ENCODE results near the gene TXNDC2. TPM values are rescaled to one million over a fixed set of nuclear protein-coding genes. Genes with fewer than 3 reads are reported as not detected.
A peak's percentile ranks its signal among the peaks of the same experiment; 100 is the strongest.
"Not testable (repeated sequence)": the region's sequence is repeated elsewhere in the genome, so short reads cannot be mapped to it uniquely, and the experiment has no call there.

TXNDC2 gene
- total and polyA plus RNA-seq, 7 experiments from 2014 or later = 0.07 TPM; not detected in 6

DNA sequence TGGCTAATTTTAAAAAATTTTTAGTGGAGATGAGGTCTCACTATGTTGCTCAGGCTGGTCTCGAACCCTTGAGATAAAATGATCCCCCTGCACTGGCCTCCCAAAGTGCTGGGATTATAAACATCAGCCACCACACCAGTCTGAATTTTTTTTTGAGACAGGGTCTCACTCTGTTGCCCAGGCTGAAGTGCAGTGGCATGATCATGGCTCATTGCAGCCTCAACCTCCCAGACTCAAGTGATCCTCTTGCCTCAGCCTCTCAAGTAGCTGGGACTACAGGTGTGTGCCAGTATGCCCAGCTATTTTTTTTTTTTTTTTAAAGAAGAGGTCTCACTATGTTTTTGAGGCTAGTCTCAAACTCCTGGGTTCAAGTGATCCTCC is 13.8 kb downstream of the TXNDC2 start:
- H3K9me3 ChIP-seq (ENCODE audit: control insufficient read depth in 2 of 3, low read length in 3 of 3); H3K27me3 Mint-ChIP-seq; CTCF ChIA-PET; H3K27ac ChIP-seq (ENCODE audit: low read depth, low read length); H3K4me3 ChIP-seq (ENCODE audit: low read length); H3K9me3 Mint-ChIP-seq; H3K36me3 ChIP-seq (ENCODE audit: control insufficient read depth in 2 of 3, insufficient read depth in 3 of 3, low read length in 3 of 3); H3K4me3 Mint-ChIP-seq; ATAC-seq; H3K4me1 ChIP-seq (ENCODE audit: control insufficient read depth in 2 of 2, insufficient read depth in 2 of 2, low read length in 2 of 2); intact Hi-C loops (cut with micrococcal nuclease); H3K27ac Mint-ChIP-seq; H3K36me3 Mint-ChIP-seq; DNase-seq; H3K27me3 ChIP-seq (ENCODE audit: control insufficient read depth in 2 of 2, insufficient read depth in 2 of 2, low read length in 2 of 2): not testable (repeated sequence)
- peaks cover 0 to 19% (median 0%) of the 10 kb centered on the region in 7 donors for H3K4me1 Mint-ChIP-seq
- POLR2A ChIA-PET = interaction anchor here (0.7 kb wide), 1 partner anchor 38 kb away, joined by 4 read pairs; no protein-coding TSS in a partner anchor

GRCh38 chr18:9900699-9901098 is 14.9 kb downstream of the TXNDC2 start:
- Histone ChIP-seq H3K36me3 (ENCODE audit: control insufficient read depth in 2 of 3, insufficient read depth in 3 of 3, low read length in 3 of 3) (no peaks in the 10 kb centered on the region), H3K4me1 (ENCODE audit: control insufficient read depth in 2 of 2, insufficient read depth in 2 of 2, low read length in 2 of 2) (no peaks in the 10 kb centered on the region), H3K27me3 (ENCODE audit: control insufficient read depth in 2 of 2, insufficient read depth in 2 of 2, low read length in 2 of 2) (no peaks in the 10 kb centered on the region), H3K4me3 (ENCODE audit: low read length) (no peak overlapping the region), H3K27ac (ENCODE audit: low read depth, low read length) (no peak overlapping the region), H3K9me3 (ENCODE audit: control insufficient read depth in 2 of 3, low read length in 3 of 3) (no peaks in the 10 kb centered on the region)
- Mint-ChIP-seq H3K4me3 (no peak overlapping the region), H3K9me3 (peaks cover 0 to 5% (median 0%) of the 10 kb centered on the region in 11 donors), H3K36me3 (no peaks in the 10 kb centered on the region), H3K27ac (peak overlapping the region in 1 of 9 donors; percentile 5), H3K27me3 (peaks cover 3 to 15% (median 6%) of the 10 kb centered on the region in 5 donors), H3K4me1 (peaks cover 0 to 9% (median 0%) of the 10 kb centered on the region in 7 donors)
- ChIA-PET CTCF (no interaction called here), POLR2A (no interaction called here)
- intact Hi-C loops (cut with micrococcal nuclease) = no loop called here
- DNase-seq (no peak), ATAC-seq (no peak)

DNA sequence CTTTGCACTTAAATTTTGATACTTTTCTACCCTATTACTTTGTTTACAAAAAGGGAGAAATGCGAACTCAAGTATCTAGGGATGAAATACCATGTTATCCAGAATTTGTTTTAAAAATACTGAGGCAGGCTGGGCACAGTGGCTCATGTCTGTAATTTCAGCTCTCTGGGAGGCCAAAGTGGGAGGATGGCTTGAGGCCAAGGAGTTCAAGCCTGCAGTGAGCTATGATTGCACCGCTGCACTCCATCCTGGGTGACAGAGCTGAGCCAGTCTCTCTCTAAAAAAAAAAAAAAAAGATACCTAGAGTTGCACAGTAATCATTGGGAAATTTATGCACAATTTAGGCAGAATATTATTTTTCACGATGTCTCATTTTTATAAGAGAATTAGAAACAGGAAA is 15.6 kb downstream of the TXNDC2 start:
- H3K4me3 ChIP-seq (ENCODE audit: low read length) = no peak overlapping the region
- DNase-seq = no peak
- Mint-ChIP-seq H3K27me3 (peaks cover 3 to 17% (median 13%) of the 10 kb centered on the region in 5 donors), H3K27ac (no peak overlapping the region), H3K4me1 (peaks cover 0 to 7% (median 0%) of the 10 kb centered on the region in 7 donors), H3K9me3 (peaks cover 0 to 5% (median 0%) of the 10 kb centered on the region in 11 donors), H3K4me3 (no peak overlapping the region), H3K36me3 (no peaks in the 10 kb centered on the region)
- no peaks in the 10 kb centered on the region for H3K4me1 ChIP-seq (ENCODE audit: control insufficient read depth in 2 of 2, insufficient read depth in 2 of 2, low read length in 2 of 2)
- no peak overlapping the region for H3K27ac ChIP-seq (ENCODE audit: low read depth, low read length)
- H3K9me3 ChIP-seq (ENCODE audit: control insufficient read depth in 2 of 3, low read length in 3 of 3) = no peaks in the 10 kb centered on the region
- POLR2A ChIA-PET = no interaction called here
- H3K36me3 ChIP-seq (ENCODE audit: control insufficient read depth in 2 of 3, insufficient read depth in 3 of 3, low read length in 3 of 3) = no peaks in the 10 kb centered on the region
- intact Hi-C loops (cut with micrococcal nuclease) = no loop called here
- ATAC-seq = no peak
- CTCF ChIA-PET = no interaction called here
- H3K27me3 ChIP-seq (ENCODE audit: control insufficient read depth in 2 of 2, insufficient read depth in 2 of 2, low read length in 2 of 2) = no peaks in the 10 kb centered on the region

GRCh38 chr18:9902264-9902663 is 16.5 kb downstream of the TXNDC2 start:
- intact Hi-C loops (cut with micrococcal nuclease); H3K27ac Mint-ChIP-seq; H3K36me3 ChIP-seq (ENCODE audit: control insufficient read depth in 2 of 3, insufficient read depth in 3 of 3, low read length in 3 of 3); H3K4me3 ChIP-seq (ENCODE audit: low read length); CTCF ChIA-PET; ATAC-seq; H3K27me3 ChIP-seq (ENCODE audit: control insufficient read depth in 2 of 2, insufficient read depth in 2 of 2, low read length in 2 of 2); H3K9me3 ChIP-seq (ENCODE audit: control insufficient read depth in 2 of 3, low read length in 3 of 3); H3K27ac ChIP-seq (ENCODE audit: low read depth, low read length); H3K36me3 Mint-ChIP-seq; H3K4me1 Mint-ChIP-seq; H3K4me3 Mint-ChIP-seq; H3K9me3 Mint-ChIP-seq; H3K4me1 ChIP-seq (ENCODE audit: control insufficient read depth in 2 of 2, insufficient read depth in 2 of 2, low read length in 2 of 2); POLR2A ChIA-PET; DNase-seq: not testable (repeated sequence)
- peaks cover 3 to 21% (median 15%) of the 10 kb centered on the region in 5 donors for H3K27me3 Mint-ChIP-seq

- intact Hi-C loops (cut with micrococcal nuclease) = no loop called here
- Histone ChIP-seq H3K36me3 (ENCODE audit: control insufficient read depth in 2 of 3, insufficient read depth in 3 of 3, low read length in 3 of 3) (no peaks in the 10 kb centered on the region), H3K27ac (ENCODE audit: low read depth, low read length) (no peak overlapping the region), H3K4me1 (ENCODE audit: control insufficient read depth in 2 of 2, insufficient read depth in 2 of 2, low read length in 2 of 2) (no peaks in the 10 kb centered on the region), H3K4me3 (ENCODE audit: low read length) (no peak overlapping the region), H3K9me3 (ENCODE audit: control insufficient read depth in 2 of 3, low read length in 3 of 3) (no peaks in the 10 kb centered on the region), H3K27me3 (ENCODE audit: control insufficient read depth in 2 of 2, insufficient read depth in 2 of 2, low read length in 2 of 2) (no peaks in the 10 kb centered on the region)
- Mint-ChIP-seq H3K4me3 (no peak overlapping the region), H3K27me3 (peaks cover 3 to 25% (median 15%) of the 10 kb centered on the region in 5 donors), H3K9me3 (peaks cover 0 to 5% (median 0%) of the 10 kb centered on the region in 11 donors), H3K27ac (no peak overlapping the region), H3K4me1 (peaks cover 0 to 7% (median 0%) of the 10 kb centered on the region in 7 donors), H3K36me3 (no peaks in the 10 kb centered on the region)
- ATAC-seq (no peak), DNase-seq (no peak)
- ChIA-PET CTCF (no interaction called here), POLR2A (no interaction called here)
These were observed 17.1 kb downstream of the TXNDC2 start for GRCh38 chr18:9902832-9903231.

- POLR2A ChIA-PET = interaction anchor here (1.5 kb wide), 1 partner anchor 8 kb away, joined by 5 read pairs; the partner anchor contains the start of gene VAPA
- no peaks in the 10 kb centered on the region for H3K36me3 Mint-ChIP-seq
- CTCF ChIA-PET = no interaction called here
These were observed 19.7 kb downstream of the TXNDC2 start for GRCh38 chr18:9905401-9905922.

GRCh38 chr18:9906481-9906880 is 20.7 kb downstream of the TXNDC2 start:
- ChIA-PET CTCF (no interaction called here), POLR2A (no interaction called here)
- H3K27me3 Mint-ChIP-seq = peaks cover 3 to 52% (median 15%) of the 10 kb centered on the region in 5 donors
- H3K27ac Mint-ChIP-seq = no peak overlapping the region
- no peaks in the 10 kb centered on the region for H3K4me1 Mint-ChIP-seq
- no peak overlapping the region for H3K4me3 ChIP-seq (ENCODE audit: low read length)
- no peaks in the 10 kb centered on the region for H3K27me3 ChIP-seq (ENCODE audit: control insufficient read depth in 2 of 2, insufficient read depth in 2 of 2, low read length in 2 of 2)
- no peak overlapping the region for H3K4me3 Mint-ChIP-seq
- ATAC-seq (no peak), DNase-seq (no peak)
- intact Hi-C loops (cut with micrococcal nuclease) = no loop called here
- peaks cover 0 to 5% (median 0%) of the 10 kb centered on the region in 11 donors for H3K9me3 Mint-ChIP-seq
- no peaks in the 10 kb centered on the region for H3K36me3 Mint-ChIP-seq
- no peaks in the 10 kb centered on the region for H3K4me1 ChIP-seq (ENCODE audit: control insufficient read depth in 2 of 2, insufficient read depth in 2 of 2, low read length in 2 of 2)
- no peaks in the 10 kb centered on the region for H3K9me3 ChIP-seq (ENCODE audit: control insufficient read depth in 2 of 3, low read length in 3 of 3)
- H3K36me3 ChIP-seq (ENCODE audit: control insufficient read depth in 2 of 3, insufficient read depth in 3 of 3, low read length in 3 of 3) = no peaks in the 10 kb centered on the region
- no peak overlapping the region for H3K27ac ChIP-seq (ENCODE audit: low read depth, low read length)

More at GRCh38 chr18:9905401-9905922, 19.7 kb downstream of the TXNDC2 start:
- H3K9me3 ChIP-seq (ENCODE audit: control insufficient read depth in 2 of 3, low read length in 3 of 3) = no peaks in the 10 kb centered on the region
- no peaks in the 10 kb centered on the region for H3K36me3 ChIP-seq (ENCODE audit: control insufficient read depth in 2 of 3, insufficient read depth in 3 of 3, low read length in 3 of 3)
- intact Hi-C loops (cut with micrococcal nuclease) = no loop called here
- H3K4me3 ChIP-seq (ENCODE audit: low read length) = no peak overlapping the region
- H3K27me3 ChIP-seq (ENCODE audit: control insufficient read depth in 2 of 2, insufficient read depth in 2 of 2, low read length in 2 of 2) = no peaks in the 10 kb centered on the region
- Mint-ChIP-seq H3K4me1 (no peaks in the 10 kb centered on the region), H3K27ac (no peak overlapping the region), H3K9me3 (peaks cover 0 to 5% (median 0%) of the 10 kb centered on the region in 11 donors), H3K4me3 (no peak overlapping the region), H3K27me3 (peaks cover 3 to 47% (median 15%) of the 10 kb centered on the region in 5 donors)
- H3K4me1 ChIP-seq (ENCODE audit: control insufficient read depth in 2 of 2, insufficient read depth in 2 of 2, low read length in 2 of 2) = no peaks in the 10 kb centered on the region
- ATAC-seq = no peak
- H3K27ac ChIP-seq (ENCODE audit: low read depth, low read length) = no peak overlapping the region
- DNase-seq = no peak
